ENCODE data around the gene ASPSCR1.
"Not testable (repeated sequence)": the region's sequence is repeated elsewhere in the genome, so short reads cannot be mapped to it uniquely, and the experiment has no call there.

ASPSCR1 gene

DNA sequence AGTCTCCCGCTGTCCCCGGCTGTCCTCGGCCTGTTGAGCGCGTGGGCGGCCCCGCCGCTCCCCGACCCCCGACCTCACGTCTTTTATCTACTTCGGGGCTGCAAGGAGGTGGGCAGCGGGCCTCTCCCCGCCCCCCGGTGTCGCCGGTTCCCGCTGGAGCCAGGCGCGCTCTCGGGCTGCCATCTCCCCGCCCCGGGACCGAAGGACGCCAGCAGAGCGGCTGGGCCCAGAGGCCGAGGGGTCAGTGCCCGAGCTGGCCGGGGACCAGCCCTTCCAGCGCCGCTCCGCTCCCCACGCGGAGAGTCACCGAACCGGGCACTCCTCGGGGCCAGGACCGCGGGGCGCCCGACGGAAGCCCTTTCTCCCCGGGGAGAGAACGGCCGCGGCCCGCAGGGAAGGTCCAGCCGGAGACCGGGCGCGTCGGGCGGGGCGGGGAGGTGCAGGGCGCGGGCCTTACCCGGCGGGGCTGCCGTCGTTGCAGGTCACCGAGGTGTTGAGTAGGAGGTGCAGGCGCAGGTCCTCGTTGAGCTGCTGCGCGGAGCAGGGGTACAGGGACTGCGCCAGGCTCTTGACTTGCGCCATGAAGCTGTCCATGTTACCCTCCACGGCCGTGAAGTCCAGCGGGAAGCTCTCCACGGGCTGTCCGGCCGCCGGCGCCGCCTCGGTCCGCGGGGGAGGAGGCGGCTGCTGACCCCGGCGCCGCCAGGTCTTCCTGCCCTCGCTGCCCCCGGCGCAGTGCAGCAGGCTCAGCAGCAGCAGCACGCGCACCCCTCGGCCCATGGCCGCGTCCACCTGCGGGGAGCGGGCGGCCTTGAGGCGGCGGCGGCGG is 17.1 kb upstream of the ASPSCR1 start:
- no peak for DNase-seq (ENCODE audit: low read depth)

DNA sequence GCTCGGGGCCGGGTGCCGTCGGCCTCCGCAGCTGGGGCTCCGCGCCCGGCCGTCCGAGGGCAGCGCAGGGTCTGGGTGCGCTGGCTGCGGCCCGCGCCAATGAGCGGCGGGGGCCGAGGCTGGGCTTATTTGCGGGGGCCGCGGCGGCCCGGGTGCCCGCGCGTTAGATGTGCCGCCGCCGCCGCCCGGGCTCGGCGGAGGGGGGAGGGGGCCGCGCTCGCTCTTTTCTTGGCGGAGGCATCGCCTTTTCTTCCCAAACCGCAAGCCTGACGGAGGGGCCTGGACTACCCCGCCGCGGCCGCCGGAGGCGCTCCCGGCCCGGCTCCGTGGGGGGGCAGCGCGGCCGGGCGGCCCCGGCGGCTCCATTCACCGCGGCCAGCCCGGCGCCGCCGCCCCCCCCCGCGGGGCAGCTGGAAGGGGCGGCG is 16.3 kb upstream of the ASPSCR1 start, which contains the start of gene NOTUM:
Gene NOTUM, minus strand, starts transcription at position 101 of the 425 bp plus-strand sequence. CDS start 278 bp downstream, outside the sequence.
- DNase-seq (ENCODE audit: low read depth), result no peak

DNA sequence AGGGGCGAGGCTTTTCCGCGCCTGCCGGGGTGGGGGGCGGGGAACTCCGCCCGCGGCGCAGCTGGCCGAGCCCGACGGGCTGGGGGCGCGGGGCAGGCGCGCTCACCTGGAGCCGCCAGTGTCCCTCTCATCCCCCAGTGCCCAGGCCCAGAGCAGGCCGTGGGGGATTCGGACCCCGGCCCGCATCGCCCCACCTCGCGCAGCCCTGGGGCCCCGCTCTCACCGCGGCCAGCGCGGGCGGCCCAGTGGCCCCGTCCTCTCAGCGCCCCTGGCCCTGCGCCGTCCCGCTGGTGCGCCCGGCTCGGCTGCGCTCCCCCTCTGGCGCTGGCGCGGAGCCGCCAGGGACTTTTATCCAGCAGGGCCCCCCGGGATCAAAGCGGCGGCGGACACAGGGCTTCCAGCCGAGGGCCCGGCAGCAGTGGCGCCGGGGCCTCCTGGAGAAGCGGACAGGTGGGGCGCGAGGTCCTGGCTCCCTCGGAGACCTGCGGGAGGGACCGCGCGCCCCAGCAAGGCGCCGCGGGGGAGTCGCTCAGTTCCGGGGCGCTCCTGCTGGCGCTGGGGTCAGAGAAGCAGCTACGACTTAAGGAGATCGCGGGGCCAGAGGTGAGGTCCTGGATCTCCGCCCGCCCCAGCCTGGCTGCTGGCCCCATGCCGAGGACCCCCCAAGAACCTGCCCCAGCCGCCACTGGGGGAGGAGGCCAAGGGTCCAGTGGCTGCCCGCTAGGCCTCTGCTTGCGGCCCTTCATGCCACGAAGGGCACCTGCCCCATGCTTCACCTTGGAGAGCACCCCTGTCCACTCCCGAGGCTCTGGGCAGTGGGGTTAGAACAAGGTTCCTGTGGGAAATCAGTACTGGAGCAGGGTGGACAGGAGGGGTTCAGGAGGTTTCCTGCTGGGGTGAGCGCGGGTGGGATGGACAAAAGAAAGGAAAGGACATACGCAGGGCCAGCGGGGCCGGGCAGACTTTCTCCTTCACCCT is 15.6 kb upstream of the ASPSCR1 start:
- no peak for DNase-seq (ENCODE audit: low read depth)

DNA sequence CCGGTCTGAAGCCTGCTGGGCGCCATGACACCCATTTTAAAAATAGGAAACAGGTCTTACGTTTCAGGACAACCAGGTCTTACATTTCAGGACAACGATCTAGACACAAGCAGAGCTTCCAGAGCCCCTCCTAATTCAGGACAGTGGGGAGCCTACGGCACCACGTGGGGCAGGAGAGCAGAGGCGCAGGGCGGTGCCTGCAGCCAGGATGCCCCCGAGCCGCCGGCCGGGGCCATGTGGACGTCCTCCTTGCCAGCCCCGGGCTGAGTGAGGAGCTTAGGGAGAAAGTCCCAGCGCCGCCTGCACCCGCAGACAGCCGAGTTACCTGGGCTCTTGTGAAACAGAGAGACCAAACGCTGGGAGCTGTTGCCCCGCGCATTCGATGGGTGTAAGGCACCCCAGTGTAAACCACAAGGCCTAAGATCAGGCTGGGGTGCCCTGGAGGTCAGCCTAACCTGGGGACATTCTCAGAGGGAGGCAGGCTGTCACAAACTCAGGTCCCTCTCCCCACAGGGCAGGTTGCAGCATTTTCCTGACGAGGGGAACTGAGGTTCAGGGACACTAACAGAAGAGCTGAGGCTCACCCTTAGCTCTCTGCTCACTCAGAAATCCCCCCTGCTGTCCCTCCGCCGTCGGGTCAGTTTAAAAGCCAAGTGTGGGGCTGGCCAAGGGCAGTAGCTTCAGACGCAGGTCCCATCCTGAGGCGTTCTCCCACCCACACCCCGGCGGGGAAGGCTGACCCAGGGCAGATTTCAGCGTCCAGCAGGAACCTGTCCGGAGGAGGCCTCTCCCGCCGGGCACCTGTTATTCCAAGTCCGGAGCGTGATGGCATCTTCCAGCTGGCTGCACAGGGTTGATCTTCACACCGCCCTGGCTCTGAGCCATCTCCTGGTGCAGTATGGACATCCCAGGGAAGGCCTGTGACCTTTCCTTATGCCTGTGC is 14.7 kb upstream of the ASPSCR1 start:
- DNase-seq (ENCODE audit: low read depth), result no peak

DNA sequence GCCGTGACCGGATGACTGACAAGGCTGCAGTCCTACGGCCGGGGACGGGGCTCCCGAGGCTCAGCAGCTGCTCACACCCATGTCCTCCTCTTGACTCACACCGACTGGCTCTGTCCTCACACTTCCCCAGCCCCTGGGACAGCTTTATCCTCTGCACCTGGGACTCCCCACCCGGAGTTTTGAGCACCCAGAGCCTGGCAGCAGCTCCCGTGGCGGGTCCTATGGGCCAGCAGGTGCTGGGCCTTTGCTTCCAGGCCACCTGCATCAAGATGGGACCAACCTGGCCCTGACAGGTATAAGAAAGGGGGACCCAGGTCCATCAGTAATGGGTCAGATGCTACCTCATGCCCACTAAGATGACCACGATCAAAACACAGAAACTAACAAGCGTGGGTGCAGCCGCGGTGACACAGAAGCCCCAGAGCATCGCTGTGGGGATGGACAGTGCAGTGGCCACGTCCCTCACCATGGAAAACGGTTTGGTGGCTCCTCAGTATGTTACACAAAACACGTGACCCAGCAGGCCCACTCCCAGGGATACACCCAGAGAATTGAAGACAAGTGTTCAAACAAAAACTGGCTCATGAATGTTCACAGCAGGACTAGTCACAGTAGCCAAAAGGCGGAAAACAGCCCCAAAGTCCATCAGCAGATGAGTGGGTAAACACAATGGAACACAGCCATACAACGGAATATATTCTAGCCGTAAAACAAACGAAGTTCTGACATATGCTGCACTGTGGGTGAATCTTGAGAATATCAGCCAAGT is 13.2 kb upstream of the ASPSCR1 start:
- no peak for DNase-seq (ENCODE audit: low read depth)

DNA sequence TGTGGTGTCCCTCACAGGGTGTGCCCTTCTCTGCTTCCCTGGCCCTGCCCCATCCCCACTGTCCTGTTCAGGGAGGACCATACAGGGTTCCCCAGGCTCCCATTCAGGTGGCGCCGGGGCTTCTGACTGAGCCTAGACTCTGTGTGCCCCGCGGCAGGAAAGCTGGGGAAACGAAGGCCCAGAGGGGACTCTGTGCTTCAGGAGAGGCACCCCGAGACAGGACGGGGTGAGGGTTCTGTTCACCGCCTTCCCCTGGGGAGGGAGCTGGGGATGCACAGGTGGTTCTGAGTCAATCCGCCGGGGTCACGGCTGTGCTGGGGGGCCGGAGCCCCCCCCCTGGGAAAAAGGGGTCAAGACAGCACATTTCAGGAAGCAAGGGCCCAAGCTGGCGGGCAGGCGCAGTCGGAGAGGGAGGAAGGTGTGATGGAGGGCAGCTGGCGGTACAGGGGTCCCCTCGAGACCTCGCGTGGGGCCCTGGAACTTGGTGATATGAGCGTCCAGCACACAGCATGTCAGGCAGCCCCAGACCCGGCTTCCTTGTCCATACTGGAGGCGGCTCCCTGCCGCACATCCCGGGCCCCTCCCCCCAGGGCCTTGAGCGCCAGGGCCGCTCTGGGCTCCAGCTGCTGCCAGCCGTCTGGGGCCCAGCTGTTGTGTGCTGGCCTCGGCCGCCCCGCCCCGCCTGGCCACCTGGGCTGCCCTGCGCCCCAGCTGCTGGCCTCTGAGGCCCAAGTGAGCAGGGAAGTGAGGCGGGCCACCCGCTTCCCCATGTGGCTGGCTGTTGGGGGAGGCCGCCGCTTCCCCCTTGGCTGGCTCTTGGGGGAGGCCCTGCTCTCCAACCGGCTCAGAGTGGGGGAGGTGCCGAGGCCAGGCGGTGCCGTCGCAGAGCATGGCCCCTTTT is 10.8 kb upstream of the ASPSCR1 start:
- peak; percentile 37 for DNase-seq (ENCODE audit: low read depth)

DNA sequence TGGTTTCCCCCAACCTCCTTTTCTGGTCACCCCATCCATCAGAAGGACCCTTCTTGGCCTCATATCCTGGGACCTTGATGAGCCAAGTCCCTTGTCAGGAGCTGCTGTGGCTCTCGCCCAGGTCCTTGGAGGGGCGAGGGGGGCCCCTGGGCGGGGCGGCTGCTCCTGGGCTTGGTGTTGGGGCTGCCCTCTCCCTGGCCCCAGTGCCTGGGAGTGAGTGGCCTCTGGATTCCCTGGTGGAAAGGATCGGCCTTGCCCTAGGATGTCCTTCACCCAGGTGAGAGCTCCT is 10.2 kb upstream of the ASPSCR1 start:
- no peak for DNase-seq (ENCODE audit: low read depth)

DNA sequence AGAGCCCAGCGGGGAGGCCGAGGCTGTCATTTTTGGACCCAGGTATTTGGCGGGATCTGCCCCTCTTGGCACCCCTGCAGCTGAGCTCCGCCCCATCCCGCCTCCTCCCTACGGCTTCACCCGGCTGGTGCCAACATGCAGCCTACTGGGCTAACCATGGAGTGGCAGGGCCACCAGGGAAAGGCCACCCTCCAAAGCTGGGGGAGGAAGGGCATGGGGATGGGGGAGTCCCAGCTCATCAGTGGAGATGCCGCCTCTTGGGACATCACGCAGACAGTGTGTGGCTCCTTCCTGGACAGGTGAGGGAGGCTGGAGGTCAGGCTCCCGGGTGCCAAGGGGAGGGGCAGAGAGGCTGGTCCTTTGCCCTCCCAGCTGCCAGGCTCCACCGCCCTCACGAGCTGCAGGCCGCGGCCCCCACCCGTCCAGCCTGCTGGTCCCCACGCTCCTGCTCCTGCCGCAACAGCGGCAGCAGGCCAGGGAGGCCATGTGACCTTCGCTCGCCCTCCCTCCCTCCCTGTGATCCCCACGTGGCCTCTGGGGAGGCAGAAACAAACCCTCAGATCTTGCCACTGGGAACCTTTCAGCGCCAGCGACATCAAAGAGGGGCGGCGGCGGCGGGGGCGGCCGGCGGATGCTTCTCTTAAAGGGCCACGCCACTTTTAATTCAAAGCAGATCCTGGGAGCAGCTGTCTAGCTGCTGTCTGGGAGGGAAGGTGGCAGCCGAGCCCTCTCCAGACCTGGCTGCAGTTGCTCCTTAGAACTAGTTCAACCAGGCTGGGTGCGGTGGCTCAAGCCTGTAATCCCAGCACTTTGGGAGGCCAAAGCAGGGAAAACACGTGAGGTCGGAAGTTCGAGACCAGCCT is 9.7 kb upstream of the ASPSCR1 start:
- DNase-seq (ENCODE audit: low read depth), result peak; percentile 76

DNA sequence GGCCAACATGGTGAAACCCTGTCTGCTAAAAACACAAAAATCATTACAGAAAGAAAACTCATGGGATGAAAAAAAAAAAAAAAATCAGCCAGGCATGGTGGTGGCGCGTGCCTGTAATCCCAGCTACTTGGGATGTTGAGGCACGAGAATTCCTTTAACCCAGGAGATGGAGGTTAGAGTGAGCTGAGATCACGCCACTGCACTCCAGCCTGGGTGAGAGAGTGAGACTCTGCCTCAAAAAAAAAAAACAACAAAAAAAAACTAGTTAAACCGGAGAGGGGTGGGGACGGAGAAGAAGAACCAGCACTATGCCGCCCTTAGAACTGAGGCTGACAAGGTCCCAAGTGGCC is 9.1 kb upstream of the ASPSCR1 start:
- DNase-seq (ENCODE audit: low read depth), result no peak

DNA sequence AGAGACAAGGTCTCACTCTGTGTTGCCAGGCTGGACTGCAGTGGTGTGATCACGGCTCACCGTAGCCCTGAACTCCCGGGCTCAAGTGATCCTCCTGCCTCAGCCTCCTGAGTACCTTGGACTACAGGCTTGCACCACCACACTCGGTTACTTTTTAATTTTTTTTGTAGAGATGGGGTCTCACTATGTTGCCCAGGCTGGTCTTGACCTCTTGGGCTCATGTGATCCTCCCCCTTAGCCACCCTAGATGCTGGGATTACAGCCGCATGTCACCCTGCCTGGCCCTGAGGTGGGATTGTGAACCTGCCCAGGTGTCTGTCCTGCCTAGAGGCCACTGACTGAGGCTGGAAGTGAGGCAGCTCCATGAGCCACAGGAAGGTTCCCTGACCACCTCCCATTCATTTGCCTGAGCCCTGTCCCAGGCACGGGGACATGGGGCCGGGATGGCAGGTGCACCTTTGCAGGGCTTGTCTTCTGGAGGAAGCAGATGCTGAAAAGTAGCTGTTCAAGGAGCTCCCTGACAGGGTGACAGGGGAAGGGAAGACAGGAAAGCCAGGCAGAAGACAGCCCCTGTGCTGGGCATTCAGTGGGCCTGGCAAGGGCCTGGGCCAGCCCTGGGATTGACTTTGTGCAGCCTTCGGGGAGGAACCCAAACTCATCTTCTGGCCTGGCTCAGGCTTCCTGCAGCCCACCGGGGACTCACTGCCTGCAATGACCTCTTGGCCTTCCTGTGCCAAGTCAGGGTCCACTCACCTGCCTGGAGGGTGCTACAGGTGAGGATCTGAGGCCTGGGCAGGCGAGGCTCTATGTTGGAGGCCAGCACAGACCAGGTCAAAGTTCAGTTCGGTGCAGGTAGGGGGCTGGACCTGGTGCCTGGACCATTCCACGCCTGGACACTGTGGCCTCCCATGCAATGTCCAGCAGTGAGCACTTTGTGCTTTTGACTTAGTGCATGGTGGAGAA is 8.3 kb upstream of the ASPSCR1 start:
- no peak for DNase-seq (ENCODE audit: low read depth)

DNA sequence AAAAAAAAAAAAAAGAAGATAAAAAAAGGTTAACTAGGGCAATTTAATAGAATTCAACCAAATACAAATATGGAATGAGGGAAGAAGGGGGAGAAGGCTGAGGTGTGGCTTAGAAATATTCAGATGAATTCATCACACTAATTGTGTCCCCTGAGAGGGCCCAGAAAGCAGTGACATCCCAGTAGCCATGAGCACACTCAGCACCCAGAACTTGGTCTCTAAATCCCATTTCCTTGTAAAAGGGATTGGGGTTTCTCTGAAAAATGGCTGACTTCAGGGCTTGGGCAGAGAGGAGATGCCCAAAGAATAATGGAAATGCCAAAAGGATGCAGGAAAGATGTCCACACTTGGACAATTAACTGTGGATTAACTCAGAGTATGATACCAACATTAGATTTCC is 4.0 kb upstream of the ASPSCR1 start:
- DNase-seq (ENCODE audit: low read depth), result no peak

DNA sequence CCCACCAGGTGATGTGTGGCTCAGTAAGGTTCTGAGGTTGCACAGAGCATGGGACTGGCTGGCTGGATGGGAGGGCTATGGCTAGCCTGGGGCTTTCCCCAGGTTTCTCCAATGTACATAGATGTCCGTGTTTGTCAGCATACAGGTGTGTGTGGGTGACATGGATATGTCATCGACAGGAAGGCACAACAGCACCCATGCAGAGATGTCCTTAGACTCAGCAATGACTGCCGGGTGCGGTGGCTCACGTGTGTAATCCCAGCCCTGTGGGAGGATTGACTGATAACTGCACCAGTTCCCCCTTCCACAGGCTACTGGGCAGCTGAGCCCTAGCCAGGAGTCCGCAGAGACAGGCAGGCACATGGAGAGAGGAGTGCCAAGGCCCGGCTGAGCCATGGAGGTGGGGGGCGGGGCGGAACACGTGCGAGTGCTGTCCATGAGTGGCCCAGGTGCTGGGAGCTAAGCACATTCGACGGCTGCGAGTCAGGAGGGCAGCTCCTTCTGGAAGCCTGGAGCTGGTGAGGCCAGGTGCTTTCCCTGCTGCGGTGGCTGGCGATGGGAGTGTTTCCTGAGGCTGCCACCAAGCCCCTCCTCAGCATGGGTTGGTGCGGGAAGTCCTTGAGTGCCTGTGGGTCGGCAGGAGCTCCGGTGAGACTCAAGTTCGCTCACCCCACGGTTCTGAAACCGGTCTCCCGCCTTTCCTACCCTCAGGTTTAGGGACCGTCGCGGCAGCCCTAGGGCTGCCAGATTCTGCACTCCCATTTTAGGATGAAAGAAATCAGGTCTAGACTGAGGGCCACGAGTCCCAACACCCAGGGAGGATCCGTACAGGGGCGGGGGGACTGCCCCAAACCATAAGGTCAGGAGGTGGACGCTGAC is 858 bp upstream of the ASPSCR1 start:
- DNase-seq (ENCODE audit: low read depth), result no peak

DNA sequence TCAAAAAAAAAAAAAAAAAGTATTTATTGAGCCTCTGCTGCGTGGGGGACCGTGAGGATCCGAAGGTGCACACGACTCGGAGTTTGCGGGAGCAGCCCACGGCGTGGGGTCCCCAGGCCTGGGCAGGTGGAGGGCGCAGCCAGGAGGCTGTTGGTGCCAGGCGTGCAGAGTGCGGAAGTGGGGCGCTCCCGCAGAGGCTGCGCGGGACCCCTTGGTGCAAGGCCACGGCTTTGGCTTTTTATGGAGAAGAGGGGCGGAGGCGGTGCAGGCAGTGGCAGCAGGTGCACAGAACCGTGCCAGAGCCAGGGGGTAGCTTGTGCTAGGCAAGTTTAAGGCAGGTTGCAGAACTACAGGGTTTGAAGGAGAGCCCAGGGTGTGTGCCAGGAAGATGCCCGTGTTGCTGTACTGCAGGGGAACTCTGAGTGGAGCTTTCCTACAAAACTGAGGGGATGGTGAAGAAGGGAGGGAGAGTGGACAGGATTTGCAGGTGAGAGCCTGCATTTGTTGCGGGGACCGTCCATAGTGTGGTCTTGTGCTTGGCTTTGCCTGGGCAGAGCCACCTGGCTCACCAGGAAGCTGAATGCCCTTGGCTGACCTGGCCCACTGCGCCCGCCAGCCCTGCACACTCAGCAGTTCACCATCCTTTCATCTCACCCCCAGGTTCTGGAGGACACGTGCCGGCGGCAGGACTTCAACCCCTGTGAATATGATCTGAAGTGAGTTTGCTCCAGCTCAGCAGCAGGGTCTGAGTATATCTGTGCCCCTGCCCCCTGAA is 1.3 kb downstream of the ASPSCR1 start:
- DNase-seq (ENCODE audit: low read depth), result no peak

DNA sequence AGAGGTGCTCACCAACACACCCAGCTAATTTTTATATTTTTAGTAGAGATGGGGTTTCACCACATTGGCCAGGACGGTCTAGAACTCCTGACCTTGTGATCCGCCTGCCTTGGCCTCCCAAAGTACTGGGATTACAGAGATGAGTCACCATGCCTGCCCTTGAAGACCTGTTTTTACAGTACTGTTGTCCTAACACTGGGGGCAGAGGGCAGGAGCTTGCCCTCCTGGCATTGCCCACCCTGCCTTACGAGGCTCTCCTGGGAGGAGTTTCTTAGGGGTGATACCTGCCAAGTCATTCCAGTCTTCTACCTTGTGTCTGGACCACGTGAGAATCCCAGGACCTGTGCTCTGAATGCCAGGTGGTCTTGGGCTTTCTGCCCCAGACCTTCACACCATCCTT is 2.7 kb downstream of the ASPSCR1 start:
- no peak for DNase-seq (ENCODE audit: low read depth)

DNA sequence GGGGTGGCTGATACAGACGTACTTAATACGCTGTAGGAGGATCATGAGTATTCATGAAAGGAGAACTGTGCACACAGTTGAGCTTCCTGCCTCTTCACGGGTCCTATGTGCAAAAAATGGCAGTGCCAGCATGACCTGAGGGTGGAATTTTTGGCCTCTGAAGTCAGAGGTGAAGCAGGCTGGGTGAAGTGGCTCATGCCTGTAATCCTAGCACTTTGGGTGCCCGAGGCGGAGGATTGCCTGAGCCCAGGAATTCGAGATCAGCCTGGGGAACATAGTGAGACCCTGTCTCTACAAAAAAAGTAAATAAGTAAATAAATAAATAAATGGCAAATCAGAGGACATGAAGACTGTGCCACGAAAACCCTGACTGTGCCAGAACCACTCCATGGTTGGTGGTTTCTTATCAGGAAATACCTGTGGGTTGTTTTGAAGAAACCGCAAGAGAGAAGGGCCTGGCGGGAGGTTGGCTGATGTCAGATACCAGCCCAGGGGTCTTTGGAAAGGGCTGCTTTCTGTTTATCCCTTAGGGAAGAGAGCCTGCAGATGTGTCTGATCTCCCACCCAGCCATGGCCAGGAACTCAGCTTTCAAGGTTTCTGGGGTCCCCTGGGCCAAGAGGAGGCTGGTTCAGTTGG is 3.4 kb downstream of the ASPSCR1 start:
- no peak for DNase-seq (ENCODE audit: low read depth)

DNA sequence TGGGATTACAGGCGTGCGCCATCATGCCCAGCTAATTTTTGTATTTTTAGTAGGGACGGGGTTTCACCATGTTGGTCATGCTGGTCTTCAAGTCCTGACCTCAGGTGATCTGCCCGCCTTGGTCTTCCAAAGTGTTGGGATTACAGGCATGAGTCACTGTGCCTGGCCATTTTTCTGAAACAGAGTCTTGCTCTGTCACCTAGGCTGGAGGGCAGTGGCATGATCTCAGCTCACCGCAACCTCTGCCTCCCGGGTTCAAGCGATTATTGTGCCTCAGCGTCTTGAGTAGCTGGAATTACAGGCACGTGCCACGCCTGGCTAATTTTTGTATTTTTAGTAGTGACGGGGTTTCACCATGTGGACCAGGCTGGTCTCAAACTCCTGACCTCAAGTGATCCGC is 4.1 kb downstream of the ASPSCR1 start:
- not testable (repeated sequence) for DNase-seq (ENCODE audit: low read depth)

Measured in fibroblast of gingiva (primary cell).